ENCODE data around the gene SH3RF3. TPM values are rescaled to one million over a fixed set of nuclear protein-coding genes. Genes with fewer than 3 reads are reported as not detected.
A peak's percentile ranks its signal among the peaks of the same experiment; 100 is the strongest.

The SH3RF3 gene
- total and polyA plus RNA-seq, 10 of the 15 experiments (the other 5 are each of a cell fraction or from before 2014, with no cell fraction given) = 0.08 to 8.8 (median 2.3) TPM

- TF ChIP-seq HSF1 (IDR thresholded peaks at IDR 0.05; ENCODE audit: low read depth, low read length) = no peak
- TF ChIP-seq MXI1 (IDR thresholded peaks at IDR 0.05; ENCODE audit: low read depth, low read length) = no peak
- no peak for TF ChIP-seq IRF5 (IDR thresholded peaks at IDR 0.05; ENCODE audit: borderline replicate concordance)
- TF ChIP-seq ZBTB11 (CRISPR knock-in tag; IDR thresholded peaks at IDR 0.05) = no peak
- TF ChIP-seq RCOR1 (conservative IDR thresholded peaks at IDR 0.05; ENCODE audit: low read depth, low read length) = no peak
- peak; percentile 74 for TF ChIP-seq MTA2 (IDR thresholded peaks at IDR 0.05; ENCODE audit: low read depth)
- no peak for TF ChIP-seq ASH2L (IDR thresholded peaks at IDR 0.05; ENCODE audit: borderline replicate concordance, low read depth)
- no peak for TF ChIP-seq REST (IDR thresholded peaks at IDR 0.05; ENCODE audit: low read depth, low read length)
- no peak for TF ChIP-seq WRNIP1 (IDR thresholded peaks at IDR 0.05; ENCODE audit: borderline replicate concordance, low read depth, low read length)
- TF ChIP-seq HDAC6 (IDR thresholded peaks at IDR 0.05; ENCODE audit: unreplicated experiment) = no peak
- TF ChIP-seq ATF7 (IDR thresholded peaks at IDR 0.05; ENCODE audit: low read depth) = peak; percentile 72
- TF ChIP-seq SREBF1 (IDR thresholded peaks at IDR 0.05; ENCODE audit: low read length) = no peak
- TF ChIP-seq ZNF217 (IDR thresholded peaks at IDR 0.05) = no peak
- peak; percentile 93 for TF ChIP-seq IRF4 (IDR thresholded peaks at IDR 0.05; ENCODE audit: low read depth, low read length)
- peak; percentile 96 for TF ChIP-seq FOXM1 (IDR thresholded peaks at IDR 0.05; ENCODE audit: low read depth, low read length)
- TF ChIP-seq SIX5 (IDR thresholded peaks at IDR 0.05; ENCODE audit: low read depth, low read length, severe bottlenecking) = no peak
- TF ChIP-seq BMI1 (IDR thresholded peaks at IDR 0.05; ENCODE audit: borderline replicate concordance) = peak; percentile 56; the same call in 1 of the 2 replicates
These were observed 385.0 kb downstream of the SH3RF3 start (continued) for GRCh38 chr2:109513749-109514588.

Measured in GM12878 (cell line).